ENCODE measurements around the gene CDC25B.

Gene CDC25B

DNA sequence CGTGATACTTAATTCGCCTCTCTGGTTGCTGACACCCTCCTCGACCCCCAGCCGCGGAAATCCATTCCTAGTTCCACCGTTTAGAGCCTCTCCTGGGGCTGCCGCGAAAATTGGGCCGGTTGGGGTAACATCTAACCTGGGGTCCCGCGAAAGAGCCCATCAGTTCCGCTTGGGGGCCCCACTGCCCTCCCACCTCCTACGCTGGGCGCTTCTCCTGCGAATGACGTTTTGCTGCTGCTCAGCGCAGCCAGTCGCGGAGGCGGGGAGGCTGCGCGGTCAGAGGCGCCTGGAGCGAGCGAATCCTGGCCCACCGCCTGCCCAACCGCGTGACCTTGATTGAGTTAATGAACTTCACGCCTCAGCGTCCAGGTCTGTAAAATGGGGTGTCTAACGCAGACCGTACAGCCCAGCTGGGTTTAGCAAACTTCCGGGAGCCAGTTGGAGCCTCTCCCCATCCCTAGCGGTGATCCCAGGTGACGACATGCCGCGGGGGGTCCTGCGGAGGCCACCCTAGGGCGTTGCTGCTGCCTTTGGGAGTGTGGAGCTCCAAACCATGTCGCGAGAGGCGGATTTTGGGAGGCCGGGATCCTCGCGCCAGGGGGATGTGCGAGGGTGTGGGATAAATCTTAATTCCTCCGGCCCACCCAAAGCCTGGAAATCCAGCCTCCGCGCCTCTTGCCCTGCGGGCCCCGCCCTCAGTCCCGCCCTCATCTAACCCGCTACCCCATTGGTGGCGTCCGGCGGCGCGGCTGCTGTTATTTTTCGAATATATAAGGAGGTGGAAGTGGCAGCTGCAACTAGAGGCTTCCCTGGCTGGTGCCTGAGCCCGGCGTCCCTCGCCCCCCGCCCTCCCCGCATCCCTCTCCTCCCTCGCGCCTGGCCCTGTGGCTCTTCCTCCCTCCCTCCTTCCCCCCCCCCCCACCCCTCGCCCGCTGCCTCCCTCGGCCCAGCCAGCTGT, at the start of gene CDC25B:
Gene CDC25B (plus strand): TSS at position 800 of the 958 bp plus-strand sequence. CDS start 222 bp downstream, outside the sequence.
- DNase-seq, result peak; percentile 95

DNA sequence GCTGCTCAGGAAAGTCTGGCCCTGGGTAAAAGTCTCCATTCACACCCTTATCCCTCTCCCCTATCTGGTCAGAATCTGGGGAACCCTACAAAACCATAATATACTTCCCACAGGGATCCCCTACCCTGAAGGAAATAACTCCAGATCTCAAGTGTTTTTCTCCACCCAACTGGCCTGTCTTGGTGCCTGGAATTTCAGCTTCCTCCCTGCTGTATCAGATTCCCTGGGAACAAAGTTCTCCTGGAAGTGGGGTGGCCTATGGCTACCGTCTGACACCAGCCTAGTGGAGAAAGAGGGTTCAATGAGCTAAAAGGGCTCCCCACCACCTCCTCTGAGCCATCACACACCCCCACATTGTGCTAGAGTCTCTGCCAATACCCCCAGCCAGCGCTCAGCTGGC, 48.6 kb upstream of the CDC25B start:
- no peak for DNase-seq

DNA sequence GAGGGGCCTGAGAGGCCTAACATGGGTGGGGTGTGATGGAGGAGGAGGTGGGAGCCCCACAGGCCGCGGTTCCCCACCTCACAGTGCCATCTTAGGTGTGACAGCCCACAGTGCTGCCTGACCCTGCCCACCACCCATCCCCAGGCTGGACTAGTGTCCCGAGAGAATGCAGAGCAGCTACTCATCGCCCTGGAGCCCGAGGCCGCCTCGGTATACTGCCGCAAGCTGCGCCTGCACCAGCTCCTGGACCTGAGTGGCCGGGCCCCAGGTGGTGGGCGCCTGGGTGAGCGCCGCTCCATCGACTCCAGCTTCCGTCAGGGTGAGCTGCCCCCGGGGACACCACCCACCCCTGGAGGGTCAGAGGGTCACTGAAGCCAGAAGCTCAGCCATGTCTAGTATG, 48.0 kb upstream of the CDC25B start:
- DNase-seq, result no peak

DNA sequence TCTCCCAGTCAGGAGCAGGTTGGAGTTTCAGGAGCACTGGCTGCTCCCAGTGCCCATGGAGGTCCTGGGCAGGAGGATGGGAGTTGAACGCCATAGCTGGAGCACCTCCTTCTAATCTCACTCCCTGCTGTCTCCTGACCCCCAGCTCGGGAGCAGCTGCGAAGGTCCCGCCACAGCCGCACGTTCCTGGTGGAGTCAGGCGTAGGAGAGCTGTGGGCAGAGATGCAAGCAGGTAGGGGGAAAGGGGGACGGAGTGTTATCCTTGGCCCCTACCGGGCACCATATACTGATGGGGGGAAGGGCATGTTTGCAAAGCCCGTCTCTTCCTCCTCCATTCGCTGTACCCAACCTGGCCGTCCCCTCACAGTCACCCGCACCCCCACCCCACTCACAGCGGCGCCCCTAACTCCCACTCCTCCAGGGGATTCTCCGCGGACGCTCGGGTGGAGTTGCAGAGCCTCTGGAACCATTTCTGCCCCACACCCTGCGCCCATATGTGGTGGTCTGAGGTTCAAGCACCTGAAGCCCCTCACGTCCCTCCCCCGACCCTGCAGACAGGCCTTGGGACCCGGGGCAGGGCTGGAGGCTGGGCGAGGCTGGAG, 46.9 kb upstream of the CDC25B start:
- DNase-seq, result no peak

DNA sequence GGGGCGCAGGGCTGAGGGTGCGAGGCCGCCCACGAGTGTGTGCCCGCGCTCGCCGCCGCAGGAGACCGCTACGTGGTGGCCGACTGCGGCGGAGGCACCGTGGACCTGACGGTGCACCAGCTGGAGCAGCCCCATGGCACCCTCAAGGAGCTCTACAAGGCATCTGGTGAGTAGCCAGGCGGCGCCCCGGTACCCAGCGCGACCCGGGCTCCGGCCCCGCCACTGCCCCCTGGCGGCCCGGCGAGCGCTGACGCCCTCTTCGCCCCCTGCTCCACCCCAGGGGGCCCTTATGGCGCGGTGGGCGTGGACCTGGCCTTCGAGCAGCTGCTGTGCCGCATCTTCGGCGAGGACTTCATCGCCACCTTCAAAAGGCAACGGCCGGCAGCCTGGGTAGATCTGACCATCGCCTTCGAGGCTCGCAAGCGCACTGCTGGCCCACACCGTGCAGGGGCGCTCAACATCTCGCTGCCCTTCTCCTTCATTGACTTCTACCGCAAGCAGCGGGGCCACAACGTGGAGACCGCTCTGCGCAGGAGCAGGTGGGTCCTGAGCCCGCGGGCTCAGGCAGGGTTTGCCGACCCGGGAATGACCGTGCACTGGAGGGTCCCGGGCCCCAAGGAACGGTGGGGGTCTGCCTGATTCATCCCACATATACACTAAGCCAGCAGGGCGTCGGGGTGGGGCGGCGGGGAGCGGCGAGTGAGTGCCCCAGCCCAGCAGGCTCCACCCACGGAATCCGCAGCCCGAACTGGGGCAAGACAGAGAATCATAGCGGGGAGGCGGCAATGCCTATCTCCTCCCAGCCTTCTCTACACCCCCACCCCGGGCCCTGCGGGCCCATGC, 46.2 kb upstream of the CDC25B start:
- DNase-seq, result peak; percentile 37

DNA sequence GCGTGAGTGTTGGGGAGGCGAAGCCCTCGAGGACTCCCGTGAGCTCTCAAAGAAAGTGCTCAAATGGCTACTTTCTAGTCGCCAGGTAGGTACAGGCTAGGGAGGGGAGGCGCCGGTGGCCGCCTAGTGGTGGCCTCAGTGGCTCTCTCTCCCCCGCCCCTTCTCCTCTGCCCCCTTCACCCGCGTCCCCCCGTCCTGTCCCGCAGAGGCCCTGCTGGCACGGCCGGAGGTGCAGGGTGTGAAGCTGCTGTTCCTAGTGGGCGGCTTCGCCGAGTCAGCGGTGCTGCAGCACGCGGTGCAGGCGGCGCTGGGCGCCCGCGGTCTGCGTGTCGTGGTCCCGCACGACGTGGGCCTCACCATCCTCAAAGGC, 44.8 kb upstream of the CDC25B start:
- no peak for DNase-seq

DNA sequence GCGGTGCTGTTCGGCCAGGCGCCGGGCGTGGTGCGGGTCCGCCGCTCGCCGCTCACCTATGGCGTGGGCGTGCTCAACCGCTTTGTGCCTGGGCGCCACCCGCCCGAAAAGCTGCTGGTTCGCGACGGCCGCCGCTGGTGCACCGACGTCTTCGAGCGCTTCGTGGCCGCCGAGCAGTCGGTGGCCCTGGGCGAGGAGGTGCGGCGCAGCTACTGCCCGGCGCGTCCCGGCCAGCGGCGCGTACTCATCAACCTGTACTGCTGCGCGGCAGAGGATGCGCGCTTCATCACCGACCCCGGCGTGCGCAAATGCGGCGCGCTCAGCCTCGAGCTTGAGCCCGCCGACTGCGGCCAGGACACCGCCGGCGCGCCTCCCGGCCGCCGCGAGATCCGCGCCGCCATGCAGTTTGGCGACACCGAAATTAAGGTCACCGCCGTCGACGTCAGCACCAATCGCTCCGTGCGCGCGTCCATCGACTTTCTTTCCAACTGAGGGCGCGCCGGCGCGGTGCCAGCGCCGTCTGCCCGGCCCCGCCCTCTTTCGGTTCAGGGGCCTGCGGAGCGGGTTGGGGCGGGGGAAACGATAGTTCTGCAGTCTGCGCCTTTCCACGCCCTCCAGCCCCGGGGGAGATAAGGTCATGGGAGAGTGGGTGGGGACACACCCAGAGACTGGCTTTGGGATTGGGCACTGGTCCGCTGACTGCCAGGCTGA, 44.3 kb upstream of the CDC25B start:
- DNase-seq, result peak; percentile 63

DNA sequence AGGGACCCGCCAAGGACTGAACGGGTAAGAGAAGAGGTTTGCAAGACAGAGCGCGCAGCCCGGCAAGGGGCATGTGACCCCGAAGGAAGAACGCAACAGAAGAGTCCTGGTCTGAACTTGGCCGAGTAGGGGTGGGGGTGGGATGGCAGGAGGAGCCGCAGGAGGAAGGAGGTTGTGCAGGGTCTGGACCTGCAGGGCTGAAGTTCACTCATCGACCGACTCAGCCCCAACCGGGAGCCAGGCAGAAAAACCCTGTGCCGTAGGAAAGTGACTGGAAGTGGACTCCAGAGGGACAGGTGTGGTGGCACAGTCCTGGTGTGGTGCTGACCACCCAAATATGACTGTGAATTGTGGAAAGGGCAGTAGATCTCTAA, 43.7 kb upstream of the CDC25B start:
- DNase-seq, result no peak

DNA sequence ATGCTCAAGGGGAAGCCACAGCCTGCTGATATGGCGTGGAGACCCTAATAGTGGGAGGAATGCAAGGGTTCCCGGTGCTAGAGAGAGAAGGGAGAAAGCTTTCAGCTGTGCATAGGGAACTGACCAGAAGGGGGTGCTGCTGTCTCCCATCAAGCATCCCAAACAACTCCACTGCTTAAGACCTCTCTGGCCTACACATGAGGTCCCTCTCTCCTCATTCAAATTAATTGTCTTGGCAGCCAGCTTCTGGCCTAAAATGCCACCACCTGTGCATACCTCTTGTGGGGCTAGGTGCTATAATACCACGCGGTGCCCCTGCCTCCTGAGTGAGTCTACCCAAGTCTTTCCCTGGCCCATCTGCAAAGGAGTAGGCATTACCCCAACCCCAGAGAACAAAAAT, 43.0 kb upstream of the CDC25B start:
- DNase-seq, result peak; percentile 78

DNA sequence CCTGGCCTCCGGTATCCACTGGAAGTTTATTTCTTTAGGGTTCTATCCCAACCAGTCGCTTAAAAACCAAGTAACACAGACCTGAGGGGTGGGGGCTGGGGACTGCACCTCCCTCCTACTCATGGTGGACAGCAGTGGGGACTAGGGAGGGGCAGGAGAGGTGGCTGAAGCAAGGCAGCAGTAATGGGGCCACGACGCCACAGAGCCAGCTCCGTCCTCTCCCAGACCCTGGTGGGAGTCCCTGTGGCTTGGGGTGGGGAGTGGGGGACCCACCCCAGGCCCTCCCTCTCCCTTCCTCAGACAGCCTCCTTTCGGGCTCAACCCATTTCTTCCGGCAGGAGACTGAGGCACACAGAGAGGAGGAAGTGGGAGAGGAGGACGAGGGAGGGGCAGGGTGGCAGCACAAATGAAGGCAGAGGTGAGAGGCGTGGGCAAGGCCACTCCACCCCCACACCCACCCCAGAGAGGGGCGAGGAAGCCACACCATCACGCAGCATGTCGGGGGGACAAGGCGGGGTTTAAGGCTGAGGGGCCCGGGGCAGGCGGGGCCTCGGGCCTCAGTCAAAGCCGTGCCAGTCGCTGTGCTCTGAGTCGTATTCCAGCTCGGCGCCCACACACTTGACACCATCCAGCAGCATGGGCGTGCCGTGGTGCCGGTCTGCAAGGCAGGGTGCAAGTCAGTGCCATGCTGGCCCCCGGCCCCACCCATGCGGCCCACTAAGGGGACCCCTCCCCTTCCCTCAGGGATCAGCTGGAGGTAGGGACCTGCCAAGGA, 42.4 kb upstream of the CDC25B start:
- DNase-seq, result no peak

DNA sequence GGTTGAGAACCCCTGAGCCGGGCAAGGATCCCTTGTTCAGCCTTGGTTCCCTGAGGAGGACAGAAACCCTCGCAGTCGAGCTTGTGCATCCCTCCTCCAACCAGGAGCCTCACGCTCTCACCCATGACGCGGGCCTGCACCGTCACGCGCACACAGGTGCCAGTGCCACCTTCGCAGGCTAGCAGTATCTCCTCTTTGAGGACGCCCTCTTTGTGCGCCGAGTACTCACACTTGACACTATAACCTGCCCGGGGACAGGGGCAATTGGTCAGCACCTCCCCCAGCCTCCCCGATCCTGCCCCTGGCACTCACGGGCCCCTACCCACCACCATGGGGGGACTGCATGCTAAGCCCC, 41.9 kb upstream of the CDC25B start:
- DNase-seq, result no peak

DNA sequence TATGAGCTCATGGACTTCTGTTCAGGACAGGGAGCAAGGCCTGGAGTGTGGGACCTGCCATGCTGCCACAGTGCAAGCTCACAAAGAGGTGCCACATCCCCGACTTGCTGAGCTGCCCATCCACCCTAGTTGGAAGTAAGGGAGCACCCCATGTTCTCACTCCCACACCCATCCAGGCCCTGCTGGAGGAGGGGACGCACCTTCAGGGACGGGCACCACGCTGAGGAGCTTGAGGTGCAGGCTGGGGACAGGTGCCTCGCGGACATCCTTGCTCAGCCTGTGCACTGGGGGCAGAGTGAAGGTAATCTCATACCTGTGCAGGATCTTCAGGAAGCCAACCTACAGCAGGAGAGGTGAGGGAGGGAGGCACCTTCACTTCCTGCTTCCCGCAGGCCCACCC, 40.8 kb upstream of the CDC25B start:
- DNase-seq, result no peak

DNA sequence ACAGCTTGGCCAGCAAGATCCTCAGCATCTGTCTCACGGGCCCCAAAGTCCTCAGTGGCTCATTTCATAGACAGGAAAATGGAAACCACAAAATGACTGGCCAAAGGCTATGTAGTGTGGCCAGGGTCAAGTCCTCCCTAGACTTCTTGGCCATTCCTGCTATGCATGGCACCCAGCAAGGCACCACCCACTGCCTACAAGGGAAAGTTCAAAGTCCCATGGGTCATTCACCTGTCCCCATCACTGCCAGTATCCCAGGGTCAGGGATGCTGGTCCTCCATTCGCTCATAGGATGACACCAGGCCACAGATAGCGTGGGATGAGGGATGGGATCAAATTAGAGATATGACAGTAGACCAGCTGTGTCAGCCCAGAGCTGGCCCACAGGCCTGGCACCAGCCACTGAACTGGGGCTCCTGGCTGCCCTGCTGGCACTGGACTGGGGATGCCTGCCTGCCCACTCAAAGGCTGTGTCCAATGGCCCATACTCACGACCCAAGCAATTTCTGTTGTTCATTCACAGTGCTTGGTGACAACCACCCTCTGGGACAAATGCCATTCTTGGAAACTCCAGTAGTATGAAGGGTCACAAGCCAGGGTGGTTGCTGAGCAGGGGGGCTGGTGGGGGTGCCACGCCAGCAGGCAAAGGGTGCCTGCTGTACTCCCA, 40.2 kb upstream of the CDC25B start:
- no peak for DNase-seq

DNA sequence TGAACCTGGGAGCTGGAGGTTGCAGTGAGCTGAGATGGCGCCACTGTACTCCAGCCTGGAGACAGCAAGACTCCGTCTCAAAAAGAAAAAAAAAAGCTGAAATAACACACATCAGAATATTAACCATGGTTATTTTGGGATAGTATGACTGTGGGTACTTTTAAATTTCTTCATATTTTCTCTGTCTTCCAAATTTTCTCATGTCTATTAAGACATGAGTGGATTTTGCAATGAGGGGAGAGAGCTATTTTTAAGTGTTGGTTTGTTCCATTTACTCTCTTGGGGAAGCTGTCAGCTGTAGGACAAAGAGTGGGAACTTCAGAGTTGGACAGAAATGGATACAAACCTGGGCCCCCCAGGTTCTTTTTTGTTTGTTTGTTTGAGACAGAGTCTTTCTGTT, 38.8 kb upstream of the CDC25B start:
- no peak for DNase-seq

DNA sequence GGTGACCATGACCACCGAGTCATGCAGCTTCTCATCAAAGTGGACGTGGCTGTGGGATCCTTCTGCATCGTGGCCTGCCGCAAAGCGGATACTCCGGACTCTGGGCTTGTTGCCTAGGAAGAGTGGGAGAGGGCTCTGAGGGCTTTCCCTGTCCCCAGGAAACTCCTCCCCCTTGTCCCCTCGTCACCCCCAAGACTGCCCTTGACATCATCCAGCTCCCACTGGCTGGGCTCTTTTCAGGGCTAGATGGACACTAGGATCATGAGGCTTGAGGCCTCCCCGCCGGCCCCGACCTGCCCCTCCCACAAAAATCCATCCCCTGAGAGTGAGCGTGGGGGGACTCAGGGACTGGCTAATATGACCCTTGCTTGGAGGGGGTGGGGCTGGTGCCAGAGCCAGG, 37.5 kb upstream of the CDC25B start:
- no peak for DNase-seq

DNA sequence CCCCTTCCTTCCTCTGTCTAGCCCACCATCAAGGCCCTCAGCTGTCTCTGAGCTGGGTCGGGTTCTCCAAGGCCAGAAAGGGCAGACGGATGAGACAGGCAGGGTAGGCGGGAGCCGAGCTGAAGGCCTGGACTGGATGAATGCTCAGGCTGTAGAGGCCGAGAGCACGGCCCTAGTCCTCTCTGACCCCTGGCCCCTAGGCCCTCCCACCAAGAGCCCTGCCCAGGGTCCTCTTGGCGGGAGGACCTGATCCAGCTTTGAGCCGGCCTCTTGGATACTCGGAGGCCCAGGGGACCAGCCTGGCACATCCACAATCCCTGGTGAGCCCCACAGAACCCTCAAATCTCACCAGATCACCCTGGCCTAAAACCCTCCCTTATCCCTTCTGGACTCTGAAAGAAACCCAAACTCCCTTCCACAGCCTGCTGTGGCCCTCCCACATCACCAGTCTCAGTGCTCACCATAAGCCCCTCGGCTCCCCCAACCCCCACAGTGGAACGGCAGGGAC, 36.7 kb upstream of the CDC25B start:
- no peak for DNase-seq

DNA sequence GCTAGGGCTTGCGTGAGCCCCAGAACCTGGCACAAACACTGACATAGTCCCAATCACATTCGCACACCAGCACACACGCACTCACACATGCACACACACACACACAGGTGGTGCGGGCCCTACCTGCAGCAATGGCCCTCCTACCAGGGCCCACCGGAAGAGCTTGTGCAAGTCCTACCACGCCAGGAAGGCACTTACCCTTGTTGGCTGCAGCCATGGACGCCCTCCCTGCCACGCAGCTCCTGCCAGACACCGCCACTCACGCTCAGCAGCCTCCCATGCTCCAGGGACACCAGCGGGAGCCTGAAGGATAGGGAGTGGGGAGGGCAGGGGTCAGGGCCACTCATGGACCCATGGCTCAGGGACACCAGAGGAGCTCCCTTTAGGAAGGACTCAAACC, 36.2 kb upstream of the CDC25B start:
- no peak for DNase-seq

DNA sequence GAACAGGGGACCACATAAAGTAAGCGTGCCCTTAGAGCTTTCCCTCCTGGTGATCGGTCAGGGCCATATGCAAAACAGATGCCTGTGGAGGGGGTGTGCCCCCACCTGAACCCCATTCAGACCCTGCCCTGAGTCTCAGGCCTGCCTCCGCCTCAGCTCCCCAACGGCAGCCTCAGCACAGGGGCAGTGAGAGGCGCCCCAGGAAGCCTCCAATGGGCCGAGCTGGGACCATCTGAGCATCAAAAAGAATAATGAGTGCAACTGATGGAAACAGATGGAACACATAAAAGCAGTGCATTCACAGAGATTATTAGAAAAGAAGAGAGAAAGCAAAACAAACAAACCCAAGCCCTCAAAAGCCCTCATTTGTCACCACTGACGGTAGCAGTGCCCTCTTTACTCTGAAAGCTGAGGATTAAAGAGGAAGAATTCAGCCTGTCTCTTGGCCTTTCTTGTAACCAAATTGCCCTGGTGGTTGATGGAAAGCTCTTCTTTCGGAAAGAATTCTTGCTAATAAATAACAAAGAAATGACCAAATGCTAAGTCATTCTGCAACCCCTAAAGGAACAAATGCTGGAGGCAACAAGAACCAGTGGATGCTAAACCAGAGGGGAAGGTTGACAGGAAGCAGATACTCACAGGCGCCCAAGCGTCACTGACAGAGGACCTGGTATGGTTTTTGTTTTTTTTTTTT, 35.3 kb upstream of the CDC25B start:
- no peak for DNase-seq

DNA sequence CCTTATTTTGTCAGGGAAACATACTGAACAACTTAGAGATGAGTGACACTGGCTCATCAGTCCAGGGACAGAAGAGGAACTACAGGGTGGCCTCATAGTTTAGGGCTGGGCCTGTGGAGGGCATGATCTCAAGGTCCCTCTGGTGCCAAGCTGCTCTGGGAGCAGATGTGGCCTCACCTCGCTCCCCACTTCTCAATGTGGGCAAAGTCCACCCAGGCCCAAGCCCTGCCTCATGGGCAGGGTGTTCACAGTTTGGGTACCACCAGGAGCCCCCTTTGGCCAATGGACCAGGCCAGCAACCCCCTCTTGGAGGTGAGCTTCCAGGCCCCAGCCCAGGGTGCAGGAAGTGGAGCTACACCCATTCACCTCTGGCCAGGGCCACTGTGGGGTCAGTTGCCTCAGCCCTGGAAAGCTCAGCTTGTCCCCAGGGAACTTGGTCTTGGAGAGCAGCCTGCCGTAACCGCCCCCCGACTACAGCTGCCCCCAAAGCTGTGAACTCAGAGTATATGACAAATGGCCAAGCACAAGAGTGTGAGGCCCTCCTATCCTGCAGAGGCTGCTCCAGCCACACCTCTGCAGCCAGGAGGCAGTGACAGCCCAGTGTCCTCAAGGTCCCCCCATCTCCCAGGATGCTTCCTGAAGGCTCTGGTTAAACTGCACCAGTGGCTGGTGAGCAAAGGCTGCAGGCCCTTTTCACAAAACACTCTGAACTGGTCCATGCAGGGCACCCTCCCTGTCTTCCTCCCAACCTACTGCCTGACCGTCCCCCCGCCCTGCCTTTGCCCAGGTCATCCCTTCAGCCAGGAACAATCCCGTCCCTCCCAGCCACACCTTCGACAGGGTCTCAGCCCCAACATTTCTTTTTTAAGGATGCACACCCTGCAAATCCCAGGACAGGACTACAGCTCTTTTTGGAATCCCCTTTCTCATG, 32.2 kb upstream of the CDC25B start:
- no peak for DNase-seq

DNA sequence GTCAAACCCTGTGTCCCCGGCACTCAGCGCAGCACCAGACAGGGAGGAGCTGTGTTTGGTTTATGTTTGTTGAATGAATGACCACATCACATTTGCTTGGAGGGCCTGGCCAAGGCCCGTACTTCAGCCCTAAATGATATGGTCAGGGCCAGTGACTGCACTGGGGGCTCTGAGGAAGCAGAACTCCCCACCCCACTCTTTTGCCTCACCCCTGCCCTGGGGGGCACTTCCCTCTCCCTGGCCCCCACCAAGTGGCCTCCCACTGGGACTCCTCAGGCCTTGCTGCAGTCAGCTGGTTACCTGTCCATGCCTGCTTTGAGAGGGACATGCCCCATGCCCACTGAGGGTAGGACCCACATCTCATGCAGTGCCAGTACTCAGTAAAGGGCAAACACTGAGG, 31.5 kb upstream of the CDC25B start:
- DNase-seq, result no peak

All from CD4-positive, alpha-beta T cell treated with Interleukin-17A for 4 hours (primary cell).